HG03025 (cell line): ENCODE measurements around the gene ACTR3.

Experiments
- ATAC-seq: cut with Tn5 transposase; IDR thresholded peaks from one replicate; pipeline ENCODE4 v1.9.1; 2021; ENCODE audit warnings: mild to moderate bottlenecking, moderate library complexity; ENCODE audit not compliant: unreplicated experiment, low FRiP score

ACTR3 gene

DNA sequence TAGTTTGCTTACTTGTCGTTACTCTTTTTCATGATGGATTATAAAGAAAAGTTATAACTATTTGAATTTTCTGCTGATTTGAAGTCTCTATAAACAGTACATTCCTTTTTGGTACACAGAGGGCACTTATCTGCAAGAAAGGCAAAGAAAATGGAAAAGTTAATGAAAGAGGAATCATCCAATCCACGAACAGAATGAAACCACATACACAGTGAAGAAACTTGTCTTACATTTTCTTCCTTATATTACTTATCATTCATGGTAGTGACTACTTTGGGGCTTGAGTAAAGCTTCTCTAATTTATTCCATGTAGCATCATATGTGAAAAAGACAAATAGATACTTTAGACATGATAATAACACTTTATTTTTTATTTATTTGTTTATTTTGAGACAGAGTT lies 14.8 kb upstream of the ACTR3 start:
- ATAC-seq = no peak

DNA sequence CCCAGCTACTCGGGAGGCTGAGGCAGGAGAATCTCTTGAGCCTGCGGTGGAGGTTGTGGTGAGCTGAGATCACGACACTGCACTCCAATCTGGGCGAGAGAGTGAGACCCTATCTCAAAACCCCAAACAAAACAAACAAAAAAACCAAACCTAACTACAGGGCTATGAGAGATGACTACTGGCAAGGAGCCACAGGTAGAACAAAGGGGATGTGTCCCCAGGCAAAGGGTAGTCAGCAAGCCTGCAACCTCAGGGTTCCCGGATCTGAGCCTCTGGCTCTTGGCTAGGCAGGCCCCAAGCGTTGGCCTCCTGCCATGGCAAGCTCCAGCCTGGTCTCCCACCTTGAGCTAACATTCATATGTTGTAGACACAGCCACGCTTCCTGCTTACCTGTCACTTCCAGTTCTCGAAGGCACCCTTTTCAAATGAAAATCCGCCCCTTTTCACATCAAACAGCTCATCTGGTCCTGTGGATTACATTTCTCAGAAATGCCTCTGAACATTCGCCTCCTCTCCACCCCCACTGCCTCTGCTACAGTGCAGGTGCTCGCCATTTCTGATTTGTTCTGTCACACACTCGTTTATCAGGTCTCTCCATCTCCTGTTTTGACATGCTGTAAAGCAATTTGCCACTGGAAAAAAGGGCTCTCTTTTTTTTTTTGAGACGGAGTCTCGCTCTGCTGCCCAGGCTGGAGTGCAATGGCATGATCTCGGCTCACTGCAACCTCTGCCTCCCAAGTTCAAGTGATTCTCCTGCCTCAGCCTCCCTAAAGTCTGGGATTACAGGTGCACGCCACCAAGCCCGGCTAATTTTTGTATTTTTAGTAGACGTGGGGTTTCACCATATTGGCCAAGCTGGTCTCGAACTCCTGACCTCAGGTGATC lies 13.1 kb upstream of the ACTR3 start:
- ATAC-seq = no peak

DNA sequence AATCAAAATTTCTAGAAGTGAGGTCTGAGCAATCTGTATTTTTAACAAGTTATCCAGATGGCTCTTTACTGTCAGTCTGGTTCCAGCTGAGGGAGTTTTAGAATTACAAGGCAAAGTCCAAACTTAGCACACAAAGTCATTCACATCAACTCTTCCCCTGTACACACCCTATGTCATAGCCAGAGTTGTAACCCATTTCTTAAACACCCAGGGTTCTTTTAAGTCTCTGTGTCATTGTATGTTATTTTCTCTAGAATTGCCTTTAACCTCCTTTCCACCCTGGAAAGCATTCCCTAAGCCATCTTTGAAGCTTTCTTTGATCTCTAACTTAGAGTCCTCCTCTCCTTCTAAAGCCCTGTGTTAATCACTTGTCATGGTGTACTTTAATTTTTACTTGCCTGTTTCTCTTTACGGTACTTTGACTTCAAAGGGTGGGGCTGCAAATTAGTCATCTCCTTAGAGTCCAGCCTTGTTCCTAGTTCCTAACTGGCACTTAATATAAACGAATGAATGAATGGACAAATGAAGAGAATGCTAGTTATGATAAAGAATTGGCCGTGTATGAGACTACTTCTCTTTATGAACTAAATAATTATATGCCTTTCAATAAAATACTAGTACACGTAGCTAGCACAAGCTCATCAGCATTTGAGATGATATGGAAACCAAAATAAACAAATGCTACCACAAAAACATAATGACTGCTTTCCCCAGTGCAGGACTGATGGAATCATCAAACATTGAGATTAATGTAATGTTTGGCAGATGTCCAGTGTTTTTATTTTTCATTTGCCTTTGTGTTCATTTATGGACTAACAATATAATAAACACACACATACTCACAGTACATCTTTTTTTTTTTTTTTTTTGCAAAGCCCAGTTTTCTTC lies 11.9 kb upstream of the ACTR3 start:
- no peak for ATAC-seq

DNA sequence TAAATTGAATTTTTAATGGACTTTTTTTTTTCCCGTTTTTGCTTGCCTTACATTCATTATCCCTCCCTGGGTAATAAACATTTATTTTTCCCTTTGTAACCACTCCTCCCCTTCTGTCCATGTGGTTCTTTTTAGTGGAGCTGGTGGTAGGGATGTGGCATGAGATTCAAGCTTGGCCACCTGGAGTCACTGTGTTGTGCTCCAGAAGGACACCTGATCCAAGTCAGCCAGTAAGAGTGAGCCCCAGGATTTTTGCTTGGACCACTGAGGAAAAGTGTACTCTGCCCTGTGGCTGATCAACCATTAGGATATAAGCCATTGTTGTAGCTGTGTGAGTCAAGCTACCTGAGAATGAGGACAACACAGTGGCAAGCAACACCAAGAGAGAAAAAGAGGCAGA lies 11.1 kb upstream of the ACTR3 start:
- ATAC-seq = no peak

DNA sequence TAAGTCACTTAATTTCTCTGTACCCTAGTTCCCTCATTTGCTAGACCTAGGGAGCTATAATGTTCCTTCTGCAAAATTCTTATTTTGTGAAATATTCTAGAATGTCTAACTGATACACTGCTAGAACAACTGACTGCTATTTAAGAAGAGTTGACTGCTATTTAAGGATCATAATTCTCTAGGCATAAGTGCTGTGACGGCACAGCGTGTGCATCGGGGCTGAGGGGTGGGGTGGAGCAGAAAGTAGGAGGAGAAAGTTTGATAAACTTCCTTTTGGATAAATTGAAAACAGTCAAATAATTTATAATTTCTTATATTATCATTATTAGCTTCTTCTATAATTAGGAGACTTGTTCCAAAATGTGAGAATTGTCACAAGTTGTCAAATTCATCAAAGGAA lies 10.4 kb upstream of the ACTR3 start:
- no peak for ATAC-seq

DNA sequence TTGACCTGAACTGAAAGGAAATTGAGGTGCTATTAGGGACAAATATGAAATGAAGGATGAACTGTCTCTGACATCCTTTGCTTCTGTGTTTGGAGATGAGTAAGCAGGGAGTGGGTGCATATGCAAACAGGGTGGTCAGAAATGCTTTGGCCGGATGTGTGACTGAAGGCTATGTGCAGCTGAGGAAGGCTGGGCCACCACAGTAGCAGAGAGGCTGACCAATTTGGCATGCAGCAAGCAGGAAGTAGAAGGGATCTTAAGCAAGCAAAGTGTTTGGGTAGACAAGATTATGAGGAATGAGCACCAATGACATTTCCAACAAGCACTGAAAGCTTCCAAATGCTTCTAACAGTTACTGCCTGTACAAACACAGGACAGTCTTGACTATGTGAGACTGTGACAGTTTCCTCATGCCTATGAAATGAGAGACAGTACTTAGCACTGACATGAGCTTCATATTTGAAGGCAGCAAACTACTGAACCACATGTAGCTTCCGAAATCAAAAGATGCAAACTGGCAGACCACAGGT lies 3.3 kb upstream of the ACTR3 start:
- peak; percentile 68 for ATAC-seq

DNA sequence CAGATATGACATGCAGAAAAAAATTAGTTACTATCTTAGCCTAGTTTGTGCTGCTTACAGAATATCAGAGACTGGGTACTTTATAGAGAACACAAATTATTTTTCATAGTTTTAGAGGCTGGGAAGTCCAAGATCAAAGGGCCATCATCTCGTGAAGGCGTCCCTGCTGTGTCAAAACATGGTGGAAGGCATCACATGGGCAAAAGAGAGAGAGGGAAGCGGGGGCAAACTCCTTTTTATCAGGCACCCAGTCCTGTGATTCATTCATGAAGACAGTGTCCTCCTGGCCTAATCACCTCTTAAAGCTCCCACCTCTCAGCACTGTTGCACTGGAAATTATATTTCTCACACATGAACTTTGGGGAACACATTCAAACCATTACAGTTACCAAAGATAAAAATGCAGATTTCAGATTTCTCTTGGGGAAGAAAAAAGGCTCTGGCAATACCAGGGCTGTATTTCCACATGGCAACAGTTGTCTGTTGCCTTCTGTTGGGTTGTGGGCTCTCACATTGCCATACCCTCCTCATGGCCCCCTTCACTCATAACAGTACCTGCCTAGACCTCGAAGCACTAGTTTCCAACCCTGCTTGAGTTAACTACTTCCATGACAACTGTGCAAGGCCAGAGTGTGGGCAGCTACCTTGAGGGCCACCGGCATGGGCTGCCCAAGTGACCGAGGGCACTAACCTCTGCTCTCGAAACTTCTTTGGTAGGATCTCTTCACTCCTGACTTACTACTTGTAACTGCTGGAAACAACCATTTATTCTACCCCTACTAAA lies 2.7 kb upstream of the ACTR3 start:
- no peak for ATAC-seq

DNA sequence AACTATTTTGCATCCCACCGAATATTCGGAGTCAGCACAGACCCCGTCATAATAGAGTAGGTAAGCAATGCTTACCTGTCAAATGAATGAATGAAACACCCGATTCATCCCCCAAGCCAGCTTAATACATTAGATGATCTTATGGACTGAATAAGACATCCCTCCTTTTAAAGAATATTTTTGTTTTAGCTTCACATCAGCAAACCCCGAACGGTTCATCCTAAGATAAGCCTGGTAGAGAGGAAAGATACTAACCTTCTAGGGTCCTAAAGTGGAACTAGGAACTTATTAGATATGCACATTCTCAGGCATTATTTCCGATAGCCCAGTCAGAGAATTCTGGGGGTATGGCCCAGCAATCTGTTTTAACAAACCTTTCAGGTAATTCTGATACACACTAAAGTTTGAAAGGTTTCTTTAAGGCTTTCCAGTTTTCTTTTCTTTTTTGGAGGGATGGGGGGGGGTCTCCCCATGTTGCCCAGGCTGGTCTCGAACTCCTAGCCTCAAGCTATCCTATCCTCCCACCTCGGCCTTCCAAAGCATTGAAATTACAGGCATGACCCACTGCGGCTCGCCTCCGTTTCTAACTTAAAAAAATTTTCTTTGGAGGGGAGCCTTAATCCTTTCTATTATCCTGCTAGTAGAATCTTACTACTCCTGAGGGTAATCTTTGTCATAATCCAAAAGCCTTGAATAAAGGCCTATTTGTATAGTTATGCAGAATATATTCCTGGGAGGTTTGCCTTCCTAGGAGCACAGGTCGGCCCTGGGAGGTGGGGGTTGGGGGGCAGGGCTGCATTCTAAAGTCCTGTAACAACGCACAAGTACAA lies 1.0 kb upstream of the ACTR3 start:
- no peak for ATAC-seq

DNA sequence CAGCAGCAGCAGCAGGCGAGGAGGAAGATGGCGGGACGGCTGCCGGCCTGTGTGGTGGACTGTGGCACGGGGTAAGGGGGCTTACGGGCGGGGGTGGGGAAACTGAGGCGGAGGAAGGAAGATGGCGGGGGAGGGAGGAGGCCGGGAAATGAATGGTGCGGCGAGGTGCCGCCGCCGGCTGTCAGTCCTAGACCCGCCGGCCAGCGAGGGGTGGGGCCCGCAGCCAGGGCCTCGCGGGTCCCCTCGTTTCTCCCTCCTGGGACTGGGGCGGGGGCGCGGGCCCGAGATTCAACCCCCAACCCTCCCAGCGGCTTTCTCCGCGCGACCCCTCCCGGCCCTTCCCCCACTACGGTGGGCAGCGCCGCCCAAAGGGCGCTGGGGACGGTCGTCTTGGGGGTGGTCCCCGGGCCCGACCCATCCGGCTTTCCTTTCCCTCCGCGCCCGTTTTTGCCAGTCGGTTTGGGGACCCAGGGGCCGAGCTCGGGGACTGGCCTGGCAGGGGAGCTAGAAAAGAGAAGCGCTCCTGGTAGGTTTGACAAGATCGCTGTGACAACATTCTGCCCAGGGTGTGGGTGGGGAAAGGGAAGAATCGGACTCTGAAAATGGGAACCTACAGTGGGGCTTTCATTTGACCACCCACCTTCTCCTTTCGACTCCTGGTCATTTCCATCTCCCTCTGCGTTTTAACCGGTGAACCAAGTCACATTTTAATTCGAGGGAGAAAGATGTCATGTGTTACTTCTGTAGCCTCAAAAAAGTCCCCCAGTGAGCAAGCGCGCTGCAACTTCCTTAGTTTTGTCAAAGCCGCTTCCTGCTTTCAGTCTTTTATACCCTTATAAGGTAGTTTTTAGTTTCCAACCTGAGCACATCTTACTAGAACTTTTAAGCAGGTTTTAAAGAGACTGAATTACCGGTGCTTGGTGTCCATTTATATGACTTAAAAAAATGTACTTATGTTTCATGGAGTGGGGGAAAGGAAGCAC lies 655 bp downstream of the ACTR3 start:
- peak; percentile 23 for ATAC-seq

DNA sequence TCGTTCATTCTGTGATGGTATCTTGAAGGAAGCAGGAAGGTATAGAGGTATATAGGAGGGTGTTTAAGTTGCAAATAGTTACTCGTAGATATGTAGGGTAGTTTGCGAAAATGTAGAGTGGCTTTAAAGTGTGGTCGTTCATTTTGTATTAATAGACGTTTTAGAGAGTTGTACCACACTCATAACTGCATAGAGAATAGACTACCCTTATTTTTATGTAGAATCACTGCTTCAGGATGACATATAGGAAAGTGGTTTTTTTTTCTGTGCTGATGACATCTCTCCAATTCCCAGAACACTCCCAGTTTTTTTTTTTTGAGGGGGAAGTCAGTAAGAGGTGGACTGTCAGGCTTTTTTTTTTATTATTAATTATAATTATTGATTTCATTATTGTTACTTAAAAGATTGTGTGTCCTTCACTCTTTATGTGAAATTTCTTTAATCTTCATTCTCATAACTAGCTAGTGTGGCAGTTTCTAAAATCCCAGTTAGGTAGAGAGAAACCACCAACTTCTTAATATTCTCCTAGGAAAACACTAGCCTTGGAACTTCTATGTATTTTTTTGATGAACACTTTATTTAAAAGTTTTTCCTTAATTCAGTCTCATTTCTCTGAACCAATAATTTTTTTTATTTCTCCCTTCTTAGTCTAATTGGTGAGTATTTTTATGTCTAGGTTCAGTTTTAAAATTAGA lies 1.5 kb downstream of the ACTR3 start:
- ATAC-seq = no peak

DNA sequence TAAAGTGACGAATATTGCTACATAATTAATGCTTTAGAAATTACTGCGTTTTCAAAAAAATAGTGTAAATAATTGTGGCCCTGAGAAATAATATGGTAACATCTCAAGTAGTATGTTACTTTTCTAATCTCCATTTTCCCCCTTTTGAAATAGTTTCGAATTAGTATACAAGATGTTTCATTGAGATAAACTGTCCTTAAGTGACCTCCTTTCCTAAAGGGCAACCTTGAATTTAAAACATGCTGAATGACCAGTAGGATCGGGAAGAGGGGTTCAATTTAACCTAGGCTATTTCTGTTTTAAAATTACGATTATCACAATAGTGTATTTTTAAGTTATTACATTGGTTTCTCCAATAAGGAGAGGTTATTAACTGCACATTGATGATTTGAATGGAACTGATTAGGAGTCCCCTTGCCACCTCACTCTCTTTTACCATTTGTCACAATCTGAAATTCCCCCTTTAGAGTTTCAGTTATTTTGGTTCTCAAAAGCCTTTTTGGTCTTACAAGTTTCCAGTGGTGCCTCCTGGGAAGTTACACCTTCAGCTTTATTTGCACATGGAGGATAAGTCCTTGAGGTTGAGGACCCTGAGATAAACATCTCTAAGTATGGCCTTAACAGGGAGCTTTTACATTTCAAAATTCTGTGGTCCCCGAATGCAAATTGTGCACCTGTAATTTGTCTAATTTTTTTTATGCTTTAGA lies 2.3 kb downstream of the ACTR3 start:
- no peak for ATAC-seq

DNA sequence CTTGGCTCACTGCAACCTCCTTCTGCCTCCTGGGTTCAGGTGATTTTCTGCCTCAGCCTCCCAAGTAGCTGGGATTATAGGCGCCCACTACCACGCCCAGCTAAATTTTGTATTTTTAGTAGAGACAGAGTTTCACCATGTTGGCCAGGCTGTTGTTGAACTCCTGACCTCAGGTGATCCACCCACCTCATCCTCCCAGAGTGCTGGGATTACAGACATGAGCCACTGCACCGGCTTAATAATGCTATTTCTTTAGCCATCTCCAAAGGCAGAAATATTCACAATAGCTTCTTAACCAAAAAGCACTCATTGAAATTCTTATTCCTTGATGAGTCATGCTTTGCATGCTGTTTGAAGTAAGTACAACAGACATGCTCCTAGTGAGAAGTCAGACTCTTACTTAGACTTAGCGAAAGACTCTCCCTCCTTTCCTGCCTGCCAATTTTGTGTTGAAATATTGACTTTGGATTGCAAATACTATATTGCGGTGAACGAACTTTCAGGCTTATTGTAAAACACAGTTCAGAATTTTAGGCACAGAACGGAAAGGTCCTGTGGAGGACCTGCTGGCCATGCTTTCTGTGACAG lies 4.4 kb downstream of the ACTR3 start:
- no peak for ATAC-seq

DNA sequence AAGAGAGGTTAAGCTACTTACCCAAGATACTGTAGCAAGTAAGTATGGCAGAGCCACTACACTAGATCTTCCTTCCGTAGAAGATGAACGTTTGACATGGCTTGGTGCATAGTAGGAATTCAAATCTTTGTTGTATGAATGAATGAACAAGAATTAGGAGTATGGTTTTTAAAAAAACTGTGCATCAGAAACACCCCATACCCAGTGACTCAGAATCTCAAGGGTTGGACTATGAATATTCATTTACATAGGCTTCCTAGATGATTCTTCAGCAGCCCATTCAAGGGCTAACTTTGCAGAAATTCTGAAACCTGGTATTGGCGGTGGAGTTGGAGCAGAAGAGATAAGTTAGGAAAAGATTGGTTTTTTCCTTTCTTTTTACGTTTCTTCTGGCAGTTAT lies 5.4 kb downstream of the ACTR3 start:
- no peak for ATAC-seq

DNA sequence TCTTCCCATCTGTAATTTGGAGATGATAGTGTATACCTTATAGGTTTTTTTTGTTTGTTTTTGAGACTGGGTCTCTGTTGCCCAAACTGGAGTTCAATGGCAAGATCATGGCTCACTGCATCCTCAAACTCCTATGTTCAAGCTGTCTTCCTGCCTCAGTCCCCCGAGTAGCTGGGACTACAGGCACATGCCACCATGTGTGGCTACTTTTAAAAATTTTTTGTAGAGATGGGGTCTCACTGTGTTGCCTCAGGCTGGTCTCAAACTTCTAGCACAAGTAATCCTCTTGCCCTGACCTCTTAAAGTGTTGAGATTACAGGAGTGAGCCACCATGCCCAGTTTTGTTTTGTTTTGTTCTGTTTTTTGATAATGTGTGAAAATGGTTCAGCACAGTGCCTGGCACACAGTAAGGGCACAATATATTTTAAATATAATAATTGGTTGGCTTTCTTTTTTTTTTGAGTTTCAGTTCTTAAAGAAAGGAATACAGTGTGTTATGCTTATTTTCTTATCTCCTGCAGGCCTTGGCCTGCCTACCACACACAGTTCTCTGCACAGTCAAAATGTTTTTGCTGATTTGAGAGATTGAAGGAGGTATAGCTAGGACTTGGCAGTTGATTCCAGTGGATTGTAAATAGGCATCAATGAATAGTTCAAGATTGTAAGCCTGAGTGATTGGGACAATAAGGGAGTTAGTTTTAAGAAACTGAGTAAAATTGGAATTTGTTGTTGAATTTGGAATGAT lies 6.1 kb downstream of the ACTR3 start:
- no peak for ATAC-seq

DNA sequence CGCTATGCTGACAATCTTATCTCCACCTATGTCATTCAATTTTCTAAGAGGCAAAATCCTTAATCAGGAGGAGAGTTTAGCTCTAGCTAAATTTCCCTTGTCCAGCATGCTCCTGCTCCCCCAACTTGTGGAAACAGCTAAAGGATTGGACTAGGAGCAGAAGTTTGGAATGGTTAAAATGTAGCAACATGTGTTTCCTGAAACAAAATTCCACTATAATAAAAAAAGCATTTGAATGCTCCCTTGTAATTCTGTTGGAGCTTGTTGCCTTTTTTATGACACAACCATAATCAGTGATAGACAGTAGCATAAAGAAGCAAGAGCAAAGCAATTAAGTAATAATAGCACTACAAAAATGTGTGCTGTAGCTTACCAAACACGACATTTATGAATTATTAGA lies 6.9 kb downstream of the ACTR3 start:
- ATAC-seq = no peak

DNA sequence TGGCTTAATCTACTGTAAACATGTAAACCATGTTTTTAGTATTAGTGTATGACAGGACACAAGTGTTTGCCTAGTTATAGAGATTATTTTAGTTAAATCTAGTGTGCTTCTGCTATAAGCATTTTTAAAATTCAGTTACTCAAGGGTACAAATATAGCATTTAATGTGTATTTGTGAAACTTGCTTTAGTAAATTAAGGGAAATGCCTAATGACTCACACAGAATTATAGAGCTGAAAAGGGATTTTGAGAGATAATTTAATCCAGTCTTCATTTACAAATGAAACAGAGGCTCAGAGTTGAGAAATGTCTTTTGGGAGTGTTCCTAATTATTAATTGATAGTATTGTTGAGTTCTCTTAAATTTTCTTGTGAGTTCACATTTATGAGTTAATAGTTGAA lies 8.2 kb downstream of the ACTR3 start:
- ATAC-seq = no peak
